Activated CD8-positive, alpha-beta T cell treated with anti-CD3 and anti-CD28 coated beads, Interleukin-2, amount 10 ng/mL, durations not matched to agents 7 days and 5 days (primary cell): ENCODE results near the gene ADGRL3. TPM values are rescaled to one million over a fixed set of nuclear protein-coding genes. Genes with fewer than 3 reads are reported as not detected.
"Not testable (repeated sequence)": the region's sequence is repeated elsewhere in the genome, so short reads cannot be mapped to it uniquely, and the experiment has no call there.

Experiments used
- ATAC-seq: fragments of 150-1000 bp; cut with Tn5 transposase; one replicate; pipeline ENCODE4 v1.10.0; 2021; ENCODE audit warnings: moderate library complexity
- CTCF ChIA-PET: fragments of 350-600 bp; sonication (Branson Sonifier 250); formaldehyde crosslinking; loops from one replicate; lab custom pipeline; 2021; ENCODE audit warnings: antibody characterized with exemption; lab: Charles Lee
- POLR2A ChIA-PET: fragments of 350-600 bp; sonication (Branson Sonifier 250); formaldehyde crosslinking; loops from one replicate; lab custom pipeline; 2021; ENCODE audit warnings: antibody characterized with exemption; lab: Charles Lee
- DNase-seq: peaks from one replicate; pipeline ENCODE4 v3.0.0-alpha.2; 2020
- H3K27ac Mint-ChIP-seq: one replicate; pipeline ENCODE4 v1.8.0; 2021; ENCODE audit warnings: mild to moderate bottlenecking, mixed read lengths
- H3K27me3 Mint-ChIP-seq: one replicate; pipeline ENCODE4 v1.8.0; 2021; ENCODE audit warnings: low read depth, mixed read lengths
- H3K36me3 Mint-ChIP-seq: one replicate; pipeline ENCODE4 v1.8.0; 2021; ENCODE audit warnings: low read depth, mixed read lengths
- H3K4me1 Mint-ChIP-seq: one replicate; pipeline ENCODE4 v1.8.0; 2021; ENCODE audit warnings: low read depth, mixed read lengths
- H3K4me3 Mint-ChIP-seq: one replicate; pipeline ENCODE4 v1.8.0; 2021; ENCODE audit warnings: mild to moderate bottlenecking, mixed read lengths
- H3K9me3 Mint-ChIP-seq: one replicate; pipeline ENCODE4 v1.8.0; 2022; ENCODE audit warnings: mixed read lengths; ENCODE audit not compliant: insufficient read depth
- total RNA-seq, 2 experiments: library from RNA; stranded (reverse); gene quantifications; one replicate each; pipeline ENCODE4 v1.2.3, GENCODE V29; 2021

Gene ADGRL3
- total RNA-seq, 2 experiments from 2014 or later: not detected

- H3K36me3 Mint-ChIP-seq: no peaks in the 10 kb centered on the region
- no peak overlapping the region for H3K27ac Mint-ChIP-seq
- no peaks in the 10 kb centered on the region for H3K4me1 Mint-ChIP-seq
- no peaks in the 10 kb centered on the region for H3K27me3 Mint-ChIP-seq
- POLR2A ChIA-PET: no interaction called here
- CTCF ChIA-PET: no interaction called here
- H3K4me3 Mint-ChIP-seq: no peak overlapping the region
- no peak for DNase-seq
- H3K9me3 Mint-ChIP-seq: peaks cover 5% of the 10 kb centered on the region
- no peak for ATAC-seq
Observed at GRCh38 chr4:61489927-61490326, 289.8 kb downstream of the ADGRL3 start.

GRCh38 chr4:61493041-61493440 is 292.9 kb downstream of the ADGRL3 start:
- POLR2A ChIA-PET: no interaction called here
- Mint-ChIP-seq H3K4me1 (no peaks in the 10 kb centered on the region), H3K4me3 (no peak overlapping the region), H3K27me3 (no peaks in the 10 kb centered on the region), H3K36me3 (no peaks in the 10 kb centered on the region), H3K27ac (no peak overlapping the region), H3K9me3 (peaks cover 5% of the 10 kb centered on the region)
- DNase-seq (no peak), ATAC-seq (no peak)
- CTCF ChIA-PET: no interaction called here

- H3K9me3 Mint-ChIP-seq: peaks cover 5% of the 10 kb centered on the region
- no peak overlapping the region for H3K4me3 Mint-ChIP-seq
- ChIA-PET CTCF (no interaction called here), POLR2A (no interaction called here)
- no peaks in the 10 kb centered on the region for H3K36me3 Mint-ChIP-seq
- no peak overlapping the region for H3K27ac Mint-ChIP-seq
- DNase-seq: no peak
- ATAC-seq: no peak
- H3K27me3 Mint-ChIP-seq: no peaks in the 10 kb centered on the region
- H3K4me1 Mint-ChIP-seq: no peaks in the 10 kb centered on the region
Observed at GRCh38 chr4:61493470-61493869, 293.3 kb downstream of the ADGRL3 start.

GRCh38 chr4:61500883-61501282 is 300.8 kb downstream of the ADGRL3 start:
- H3K4me1 Mint-ChIP-seq: no peaks in the 10 kb centered on the region
- ATAC-seq (no peak), DNase-seq (no peak)
- no peaks in the 10 kb centered on the region for H3K27me3 Mint-ChIP-seq
- no peak overlapping the region for H3K4me3 Mint-ChIP-seq
- no peaks in the 10 kb centered on the region for H3K9me3 Mint-ChIP-seq
- CTCF ChIA-PET: no interaction called here
- no peak overlapping the region for H3K27ac Mint-ChIP-seq
- H3K36me3 Mint-ChIP-seq: no peaks in the 10 kb centered on the region
- POLR2A ChIA-PET: no interaction called here

GRCh38 chr4:61501812-61502211 is 301.7 kb downstream of the ADGRL3 start:
- H3K4me3 Mint-ChIP-seq: no peak overlapping the region
- H3K9me3 Mint-ChIP-seq: peaks cover under 1% of the 10 kb centered on the region
- POLR2A ChIA-PET: no interaction called here
- ATAC-seq (no peak), DNase-seq (no peak)
- H3K36me3 Mint-ChIP-seq: no peaks in the 10 kb centered on the region
- CTCF ChIA-PET: no interaction called here
- H3K27me3 Mint-ChIP-seq: no peaks in the 10 kb centered on the region
- H3K4me1 Mint-ChIP-seq: no peaks in the 10 kb centered on the region
- H3K27ac Mint-ChIP-seq: no peak overlapping the region

- H3K27me3 Mint-ChIP-seq: no peaks in the 10 kb centered on the region
- DNase-seq (no peak), ATAC-seq (no peak)
- H3K4me3 Mint-ChIP-seq: no peak overlapping the region
- no peaks in the 10 kb centered on the region for H3K4me1 Mint-ChIP-seq
- ChIA-PET CTCF (no interaction called here), POLR2A (interaction anchor here (0.6 kb wide), 1 partner anchor 48 kb away, joined by 3 read pairs; no protein-coding TSS in a partner anchor)
- peaks cover 4% of the 10 kb centered on the region for H3K9me3 Mint-ChIP-seq
- no peaks in the 10 kb centered on the region for H3K36me3 Mint-ChIP-seq
- H3K27ac Mint-ChIP-seq: no peak overlapping the region
Observed at GRCh38 chr4:61505773-61506685, 305.9 kb downstream of the ADGRL3 start.

DNA sequence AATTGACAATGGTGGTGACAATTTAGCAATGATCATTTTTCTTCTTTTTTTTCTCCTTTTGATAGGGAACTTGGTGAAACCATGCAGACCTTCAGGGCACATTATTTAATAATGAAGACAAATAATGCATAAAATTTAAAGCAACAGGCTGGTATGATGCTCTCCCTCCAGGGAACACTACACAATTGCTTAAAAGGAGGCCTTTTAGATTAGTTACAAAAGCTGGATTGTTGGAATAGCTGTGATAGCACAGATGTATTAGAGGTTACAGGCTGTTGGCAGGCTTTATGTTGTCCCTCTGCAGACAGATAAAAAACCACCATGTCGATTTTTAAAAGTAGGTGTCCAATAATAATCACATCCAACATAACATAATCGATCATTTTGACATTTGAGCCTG is 307.0 kb downstream of the ADGRL3 start:
- H3K27ac Mint-ChIP-seq: no peak overlapping the region

GRCh38 chr4:61509721-61510241 is 309.7 kb downstream of the ADGRL3 start:
- H3K27ac Mint-ChIP-seq, ATAC-seq, H3K27me3 Mint-ChIP-seq, H3K4me3 Mint-ChIP-seq, H3K4me1 Mint-ChIP-seq, CTCF ChIA-PET, H3K36me3 Mint-ChIP-seq, POLR2A ChIA-PET, H3K9me3 Mint-ChIP-seq, DNase-seq: not testable (repeated sequence)

More for the DNA sequence above, 307.0 kb downstream of the ADGRL3 start:
- H3K9me3 Mint-ChIP-seq: peaks cover 4% of the 10 kb centered on the region
- ATAC-seq: no peak
- no peaks in the 10 kb centered on the region for H3K36me3 Mint-ChIP-seq
- H3K4me1 Mint-ChIP-seq: no peaks in the 10 kb centered on the region
- DNase-seq: no peak
- CTCF ChIA-PET: no interaction called here
- POLR2A ChIA-PET: no interaction called here
- no peaks in the 10 kb centered on the region for H3K27me3 Mint-ChIP-seq
- H3K4me3 Mint-ChIP-seq: no peak overlapping the region

- Mint-ChIP-seq H3K4me3 (no peak overlapping the region), H3K27me3 (no peaks in the 10 kb centered on the region), H3K36me3 (no peaks in the 10 kb centered on the region), H3K9me3 (peaks cover 3% of the 10 kb centered on the region), H3K27ac (no peak overlapping the region), H3K4me1 (no peaks in the 10 kb centered on the region)
- ChIA-PET POLR2A (no interaction called here), CTCF (no interaction called here)
- DNase-seq (no peak), ATAC-seq (no peak)
Observed at GRCh38 chr4:61511716-61512488, 311.8 kb downstream of the ADGRL3 start.

GRCh38 chr4:61514991-61515390 is 314.9 kb downstream of the ADGRL3 start:
- ChIA-PET CTCF (no interaction called here), POLR2A (interaction anchor here (0.6 kb wide), 1 partner anchor 37 kb away, joined by 4 read pairs; no protein-coding TSS in a partner anchor)
- DNase-seq (no peak), ATAC-seq (no peak)
- no peaks in the 10 kb centered on the region for H3K36me3 Mint-ChIP-seq
- no peaks in the 10 kb centered on the region for H3K9me3 Mint-ChIP-seq
- H3K4me3 Mint-ChIP-seq: no peak overlapping the region
- H3K4me1 Mint-ChIP-seq: no peaks in the 10 kb centered on the region
- no peaks in the 10 kb centered on the region for H3K27me3 Mint-ChIP-seq
- no peak overlapping the region for H3K27ac Mint-ChIP-seq

- ATAC-seq (no peak), DNase-seq (no peak)
- Mint-ChIP-seq H3K4me1 (no peaks in the 10 kb centered on the region), H3K36me3 (no peaks in the 10 kb centered on the region), H3K27me3 (no peaks in the 10 kb centered on the region), H3K27ac (no peak overlapping the region), H3K9me3 (no peaks in the 10 kb centered on the region), H3K4me3 (no peak overlapping the region)
- POLR2A ChIA-PET: no interaction called here
- CTCF ChIA-PET: no interaction called here
Observed at GRCh38 chr4:61517144-61517543, 317.0 kb downstream of the ADGRL3 start.

GRCh38 chr4:61520166-61520565 is 320.0 kb downstream of the ADGRL3 start:
- Mint-ChIP-seq H3K27me3 (no peaks in the 10 kb centered on the region), H3K4me1 (no peaks in the 10 kb centered on the region), H3K36me3 (no peaks in the 10 kb centered on the region), H3K4me3 (no peak overlapping the region), H3K27ac (no peak overlapping the region), H3K9me3 (no peaks in the 10 kb centered on the region)
- ChIA-PET CTCF (no interaction called here), POLR2A (no interaction called here)
- no peak for DNase-seq
- ATAC-seq: no peak
